Chondrocyte (in vitro differentiated cells): Measurements from ENCODE around the gene FAM120A. TPM values are rescaled to one million over a fixed set of nuclear protein-coding genes. Genes with fewer than 3 reads are reported as not detected.
A peak's percentile ranks its signal among the peaks of the same experiment; 100 is the strongest.

Experiments used
- DNase-seq: peaks from one replicate; pipeline ENCODE4 v3.0.0; 2021; ENCODE audit warnings: mixed read lengths, low spot score
- H3K27ac Mint-ChIP-seq: one replicate; pipeline ENCODE4 v1.8.0; 2021; ENCODE audit warnings: mild to moderate bottlenecking, moderate library complexity, mixed read lengths; ENCODE audit not compliant: unreplicated experiment
- H3K27me3 Mint-ChIP-seq: 2 replicates; pipeline ENCODE4 v1.8.0; 2021; ENCODE audit warnings: low read depth, mixed read lengths
- H3K36me3 Mint-ChIP-seq: 2 replicates; pipeline ENCODE4 v1.8.0; 2021; ENCODE audit warnings: low read depth, mixed read lengths
- H3K4me1 Mint-ChIP-seq: 2 replicates; pipeline ENCODE4 v1.8.0; 2021; ENCODE audit warnings: low read depth, mild to moderate bottlenecking, mixed read lengths
- H3K4me3 Mint-ChIP-seq: one replicate; pipeline ENCODE4 v1.8.0; 2021; ENCODE audit warnings: mild to moderate bottlenecking, moderate library complexity, mixed read lengths; ENCODE audit not compliant: unreplicated experiment
- H3K9me3 Mint-ChIP-seq: 2 replicates; pipeline ENCODE4 v1.8.0; 2021; ENCODE audit warnings: low read depth, mixed read lengths
- total RNA-seq: library from RNA; stranded (reverse); gene quantifications from 3 replicates; pipeline ENCODE4 v1.2.1, GENCODE V29; 2021
- TF ChIP-seq, protein P1 (sequence below): fragments of 200-600 bp; sonication (generic); IDR thresholded peaks from 2 replicates; pipeline ENCODE4 v1.5.0; 2021; ENCODE audit warnings: antibody characterized with exemption, mild to moderate bottlenecking, moderate library complexity

Gene FAM120A
- total RNA-seq, 1 donor from 2014 or later = 89.9 TPM

DNA sequence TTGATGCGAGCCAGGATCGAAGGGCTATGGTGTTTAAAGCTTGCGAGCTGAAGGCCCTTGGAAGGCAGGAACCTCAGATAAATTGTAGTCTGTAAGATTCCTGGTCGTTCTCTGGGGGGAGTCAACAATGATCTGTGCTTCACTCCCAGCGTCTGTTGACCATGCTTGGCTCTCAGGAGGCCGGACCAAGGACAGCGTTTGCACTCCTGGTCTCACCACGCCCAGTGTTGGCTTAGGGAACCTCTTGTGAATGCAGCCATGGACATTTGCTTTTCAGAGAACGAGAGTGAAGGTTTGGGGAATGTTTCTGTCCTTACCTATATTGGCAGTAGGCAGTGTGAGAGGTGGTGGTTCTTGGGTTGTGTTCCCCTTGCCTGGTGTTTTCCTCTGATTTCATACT lies 62.1 kb downstream of the FAM120A start:
- Mint-ChIP-seq H3K27ac (no peak overlapping the region), H3K27me3 (no peaks in the 10 kb centered on the region), H3K36me3 (peaks cover 7% of the 10 kb centered on the region), H3K9me3 (no peaks in the 10 kb centered on the region), H3K4me3 (no peak overlapping the region), H3K4me1 (peaks cover 19% of the 10 kb centered on the region)
- TF ChIP-seq, protein P1, sequence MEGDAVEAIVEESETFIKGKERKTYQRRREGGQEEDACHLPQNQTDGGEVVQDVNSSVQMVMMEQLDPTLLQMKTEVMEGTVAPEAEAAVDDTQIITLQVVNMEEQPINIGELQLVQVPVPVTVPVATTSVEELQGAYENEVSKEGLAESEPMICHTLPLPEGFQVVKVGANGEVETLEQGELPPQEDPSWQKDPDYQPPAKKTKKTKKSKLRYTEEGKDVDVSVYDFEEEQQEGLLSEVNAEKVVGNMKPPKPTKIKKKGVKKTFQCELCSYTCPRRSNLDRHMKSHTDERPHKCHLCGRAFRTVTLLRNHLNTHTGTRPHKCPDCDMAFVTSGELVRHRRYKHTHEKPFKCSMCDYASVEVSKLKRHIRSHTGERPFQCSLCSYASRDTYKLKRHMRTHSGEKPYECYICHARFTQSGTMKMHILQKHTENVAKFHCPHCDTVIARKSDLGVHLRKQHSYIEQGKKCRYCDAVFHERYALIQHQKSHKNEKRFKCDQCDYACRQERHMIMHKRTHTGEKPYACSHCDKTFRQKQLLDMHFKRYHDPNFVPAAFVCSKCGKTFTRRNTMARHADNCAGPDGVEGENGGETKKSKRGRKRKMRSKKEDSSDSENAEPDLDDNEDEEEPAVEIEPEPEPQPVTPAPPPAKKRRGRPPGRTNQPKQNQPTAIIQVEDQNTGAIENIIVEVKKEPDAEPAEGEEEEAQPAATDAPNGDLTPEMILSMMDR = no peak
- no peak for DNase-seq

GRCh38 chr9:93517331-93517730 lies 65.8 kb downstream of the FAM120A start:
- Mint-ChIP-seq H3K36me3 (peaks cover 8% of the 10 kb centered on the region), H3K27ac (no peak overlapping the region), H3K4me1 (peaks cover 5% of the 10 kb centered on the region), H3K27me3 (no peaks in the 10 kb centered on the region), H3K9me3 (no peaks in the 10 kb centered on the region), H3K4me3 (no peak overlapping the region)
- TF ChIP-seq, protein P1 = no peak
- DNase-seq = no peak

DNA sequence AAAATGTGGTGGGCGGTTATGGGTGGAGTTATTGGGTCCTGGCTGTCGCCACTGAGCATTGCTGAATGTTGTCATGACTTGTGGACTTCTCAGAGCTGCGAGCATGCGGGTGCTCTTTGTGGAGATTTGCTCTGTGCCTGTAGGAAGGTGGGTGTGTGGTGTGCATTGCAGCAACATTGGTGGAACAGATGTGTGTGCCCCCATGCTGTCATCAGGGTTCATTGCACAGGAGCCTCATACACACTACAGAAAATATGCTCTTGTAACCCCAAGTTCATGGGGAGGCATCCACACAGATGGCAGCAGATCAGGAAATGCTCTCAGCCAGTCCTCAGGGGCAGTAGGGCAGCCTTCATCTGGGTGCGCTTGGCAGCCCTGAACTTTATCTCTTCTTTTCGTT lies 69.0 kb downstream of the FAM120A start:
- Mint-ChIP-seq H3K4me3 (no peak overlapping the region), H3K4me1 (no peaks in the 10 kb centered on the region), H3K36me3 (peaks cover 10% of the 10 kb centered on the region), H3K9me3 (no peaks in the 10 kb centered on the region), H3K27me3 (no peaks in the 10 kb centered on the region), H3K27ac (no peak overlapping the region)
- no peak for DNase-seq
- TF ChIP-seq, protein P1 = peak; percentile 7

DNA sequence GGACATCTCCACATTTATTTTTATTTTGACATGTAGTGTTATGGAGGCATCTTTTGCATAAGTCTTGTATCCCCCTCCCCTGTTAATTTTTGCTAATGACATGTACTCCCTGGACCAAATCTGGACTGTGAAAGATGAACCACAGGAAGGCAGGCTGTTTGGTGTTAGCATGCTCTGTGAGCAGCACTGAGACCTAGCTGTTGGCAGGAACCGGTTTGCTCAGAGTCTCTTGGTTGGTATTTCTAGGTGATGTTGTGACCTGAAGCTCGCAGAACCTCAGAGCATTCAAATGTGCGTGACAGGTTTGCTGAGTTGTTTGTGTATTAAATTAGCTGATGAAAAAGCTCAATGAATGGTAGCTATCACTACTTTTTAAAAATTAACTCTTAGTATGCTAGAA lies 71.3 kb downstream of the FAM120A start:
- DNase-seq = no peak
- TF ChIP-seq, protein P1 = no peak
- peaks cover 12% of the 10 kb centered on the region for H3K36me3 Mint-ChIP-seq
- H3K9me3 Mint-ChIP-seq = no peaks in the 10 kb centered on the region
- H3K27ac Mint-ChIP-seq = no peak overlapping the region
- H3K4me1 Mint-ChIP-seq = no peaks in the 10 kb centered on the region
- no peaks in the 10 kb centered on the region for H3K27me3 Mint-ChIP-seq
- H3K4me3 Mint-ChIP-seq = no peak overlapping the region

- no peaks in the 10 kb centered on the region for H3K9me3 Mint-ChIP-seq
- DNase-seq = no peak
- TF ChIP-seq, protein P1 = no peak
- no peak overlapping the region for H3K27ac Mint-ChIP-seq
- no peaks in the 10 kb centered on the region for H3K27me3 Mint-ChIP-seq
- H3K4me1 Mint-ChIP-seq = no peaks in the 10 kb centered on the region
- H3K36me3 Mint-ChIP-seq = peaks cover 14% of the 10 kb centered on the region
- no peak overlapping the region for H3K4me3 Mint-ChIP-seq
Measured at GRCh38 chr9:93523518-93524144, 72.1 kb downstream of the FAM120A start.
